ENCODE data around the gene LZTR1.

Gene LZTR1

GRCh38 chr22:21028277-21029251 lies 46.5 kb downstream of the LZTR1 start:
- no peak overlapping the region for H3K9ac ChIP-seq
- no peaks in the 10 kb centered on the region for H3K36me3 ChIP-seq (ENCODE audit: insufficient read depth)
- H2AFZ ChIP-seq (ENCODE audit: low read depth): no peak overlapping the region
- no peaks in the 10 kb centered on the region for H3K4me1 ChIP-seq (ENCODE audit: low read depth, poor library complexity, severe bottlenecking)
- no peaks in the 10 kb centered on the region for H3K79me2 ChIP-seq (ENCODE audit: insufficient read depth, low read depth)
- H3K27me3 ChIP-seq (ENCODE audit: insufficient read depth, low read depth): peaks cover 3% of the 10 kb centered on the region; the same call in 1 of the 2 replicates
- no peak overlapping the region for H3K4me3 ChIP-seq (IDR thresholded peaks at IDR 0.05; ENCODE audit: insufficient read depth, low read depth, low read length)
- H3K27ac ChIP-seq: no peak overlapping the region
- no peaks in the 10 kb centered on the region for H4K20me1 ChIP-seq (ENCODE audit: insufficient read depth)
- H3K4me2 ChIP-seq: no peak overlapping the region
- no peak for TF ChIP-seq CTCF (conservative IDR thresholded peaks at IDR 0.05; ENCODE audit: low read depth, low read length)

- Histone ChIP-seq H2AFZ (ENCODE audit: low read depth) (no peak overlapping the region), H3K27ac (no peak overlapping the region), H3K4me1 (ENCODE audit: low read depth, poor library complexity, severe bottlenecking) (no peaks in the 10 kb centered on the region), H3K4me2 (no peak overlapping the region), H3K27me3 (ENCODE audit: insufficient read depth, low read depth) (peaks cover 3% of the 10 kb centered on the region; the same call in 1 of the 2 replicates), H3K4me3 (IDR thresholded peaks at IDR 0.05; ENCODE audit: insufficient read depth, low read depth, low read length) (no peak overlapping the region), H3K79me2 (ENCODE audit: insufficient read depth, low read depth) (no peaks in the 10 kb centered on the region), H4K20me1 (ENCODE audit: insufficient read depth) (no peaks in the 10 kb centered on the region), H3K36me3 (ENCODE audit: insufficient read depth) (no peaks in the 10 kb centered on the region), H3K9ac (no peak overlapping the region)
- no peak for TF ChIP-seq CTCF (conservative IDR thresholded peaks at IDR 0.05; ENCODE audit: low read depth, low read length)
These were observed 47.5 kb downstream of the LZTR1 start for GRCh38 chr22:21029486-21030025.

- Histone ChIP-seq H4K20me1 (ENCODE audit: insufficient read depth) (no peaks in the 10 kb centered on the region), H3K27ac (no peak overlapping the region), H3K27me3 (ENCODE audit: insufficient read depth, low read depth) (peaks cover 3% of the 10 kb centered on the region; the same call in 1 of the 2 replicates), H3K4me3 (IDR thresholded peaks at IDR 0.05; ENCODE audit: insufficient read depth, low read depth, low read length) (no peak overlapping the region), H3K36me3 (ENCODE audit: insufficient read depth) (no peaks in the 10 kb centered on the region), H3K9ac (no peak overlapping the region), H3K79me2 (ENCODE audit: insufficient read depth, low read depth) (no peaks in the 10 kb centered on the region), H3K4me1 (ENCODE audit: low read depth, poor library complexity, severe bottlenecking) (no peaks in the 10 kb centered on the region), H2AFZ (ENCODE audit: low read depth) (no peak overlapping the region), H3K4me2 (no peak overlapping the region)
- TF ChIP-seq CTCF (conservative IDR thresholded peaks at IDR 0.05; ENCODE audit: low read depth, low read length): no peak
These were observed 47.9 kb downstream of the LZTR1 start for GRCh38 chr22:21030032-21030431.

- Histone ChIP-seq H3K36me3 (ENCODE audit: insufficient read depth) (no peaks in the 10 kb centered on the region), H2AFZ (ENCODE audit: low read depth) (no peak overlapping the region), H4K20me1 (ENCODE audit: insufficient read depth) (no peaks in the 10 kb centered on the region), H3K9ac (no peak overlapping the region), H3K4me2 (no peak overlapping the region), H3K27ac (no peak overlapping the region), H3K79me2 (ENCODE audit: insufficient read depth, low read depth) (no peaks in the 10 kb centered on the region), H3K27me3 (ENCODE audit: insufficient read depth, low read depth) (peaks cover 3% of the 10 kb centered on the region; the same call in 1 of the 2 replicates), H3K4me3 (IDR thresholded peaks at IDR 0.05; ENCODE audit: insufficient read depth, low read depth, low read length) (no peak overlapping the region), H3K4me1 (ENCODE audit: low read depth, poor library complexity, severe bottlenecking) (no peaks in the 10 kb centered on the region)
- no peak for TF ChIP-seq CTCF (conservative IDR thresholded peaks at IDR 0.05; ENCODE audit: low read depth, low read length)
These were observed 48.8 kb downstream of the LZTR1 start for GRCh38 chr22:21030621-21031544.

All from KMS-11 (cell line).